DOHH2 (cell line): ENCODE results near the gene REC8.
A peak's percentile ranks its signal among the peaks of the same experiment; 100 is the strongest.

Experiments
- H3F3A ChIP-seq: fragments of 200-600 bp; sonication (generic), shearing (Covaris generic); 2 replicates; pipeline ENCODE4 v1.6.0; 2016; ENCODE audit warnings: antibody characterized with exemption, mild to moderate bottlenecking; ENCODE audit not compliant: control insufficient read depth, insufficient read depth
- H3K27ac ChIP-seq: fragments of 200-600 bp; sonication (generic); 2 replicates; pipeline ENCODE4 v1.5.1; 2014; ENCODE audit warnings: low read depth, mild to moderate bottlenecking, low read length, moderate library complexity
- H3K27me3 ChIP-seq: fragments of 200-600 bp; sonication (generic); 2 replicates; pipeline ENCODE4 v1.6.1; 2014; ENCODE audit warnings: mild to moderate bottlenecking, low read length, mixed read lengths; ENCODE audit not compliant: control insufficient read depth
- H3K36me3 ChIP-seq: fragments of 200-600 bp; sonication (generic); 2 replicates; pipeline ENCODE4 v1.6.1; 2014; ENCODE audit warnings: mild to moderate bottlenecking, low read length, moderate library complexity, mixed read lengths; ENCODE audit not compliant: control insufficient read depth
- H3K4me1 ChIP-seq: fragments of 200-600 bp; sonication (generic); 2 replicates; pipeline ENCODE4 v1.6.1; 2014; ENCODE audit warnings: mild to moderate bottlenecking, low read length, mixed read lengths; ENCODE audit not compliant: control insufficient read depth
- H3K4me2 ChIP-seq: fragments of 200-600 bp; sonication (generic); 2 replicates; pipeline ENCODE4 v1.6.0; 2014; ENCODE audit warnings: mild to moderate bottlenecking, low read length, moderate library complexity
- H3K4me3 ChIP-seq: fragments of 200-600 bp; sonication (generic); 2 replicates; pipeline ENCODE4 v1.5.1; 2014; ENCODE audit warnings: mild to moderate bottlenecking, low read length, mixed read lengths
- H3K79me2 ChIP-seq: fragments of 200-600 bp; sonication (generic); 2 replicates; pipeline ENCODE4 v1.6.1; 2014; ENCODE audit warnings: mild to moderate bottlenecking, low read length, mixed read lengths; ENCODE audit not compliant: control insufficient read depth
- H3K9me2 ChIP-seq: fragments of 200-600 bp; sonication (generic); replicated peaks from 2 replicates; pipeline ENCODE4 v1.6.1; 2014; ENCODE audit warnings: mild to moderate bottlenecking, low read length, mixed read lengths; ENCODE audit not compliant: control insufficient read depth
- H3K9me3 ChIP-seq: fragments of 200-600 bp; sonication (generic); 2 replicates; pipeline ENCODE4 v1.6.1; 2014; ENCODE audit warnings: antibody characterized with exemption, low read length, mixed read lengths; ENCODE audit not compliant: control insufficient read depth, insufficient read depth
- H4K20me1 ChIP-seq: fragments of 200-600 bp; sonication (generic); 2 replicates; pipeline ENCODE4 v1.6.0; 2014; ENCODE audit warnings: low read depth, mild to moderate bottlenecking, antibody characterized with exemption, low read length, moderate library complexity; ENCODE audit not compliant: control insufficient read depth, insufficient read depth
- CTCF ChIP-seq: fragments of 200-600 bp; sonication (generic); IDR thresholded peaks from one replicate; pipeline ENCODE4 v1.5.1; 2014; ENCODE audit warnings: antibody characterized with exemption, mild to moderate bottlenecking, low read depth, low read length; ENCODE audit not compliant: poor library complexity, severe bottlenecking
- EZH2phosphoT487 ChIP-seq: fragments of 200-600 bp; sonication (generic); IDR thresholded peaks from 2 replicates; pipeline ENCODE4 v1.6.1; 2017; ENCODE audit warnings: borderline replicate concordance, mild to moderate bottlenecking, antibody characterized with exemption, low read length, moderate library complexity, mixed read lengths

Gene REC8

GRCh38 chr14:24160850-24161804 lies 10.8 kb upstream of the REC8 start, which contains the start of gene IRF9:
Gene IRF9, plus strand, starts transcription at chr14:24161265. Its CDS starts 880 bp downstream, at chr14:24162145.
- Histone ChIP-seq H3K9me3 (no peaks in the 10 kb centered on the region), H3K4me2 (peak within 1 kb of the TSS; percentile 86), H3K27me3 (no peaks in the 10 kb centered on the region), H3K27ac (peak within 1 kb of the TSS; percentile 65), H3K79me2 (peaks cover 7% of the 10 kb centered on the region), H3K4me3 (peak within 1 kb of the TSS; percentile 74), H3K9me2 (no peaks in the 10 kb centered on the region), H3K36me3 (peaks cover 62% of the 10 kb centered on the region), H4K20me1 (no peaks in the 10 kb centered on the region), H3K4me1 (peaks cover 17% of the 10 kb centered on the region), H3F3A (no peaks in the 10 kb centered on the region)
- no peak for TF ChIP-seq EZH2phosphoT487
- TF ChIP-seq CTCF, result peak; percentile 97

- no peaks in the 10 kb centered on the region for H3K9me2 ChIP-seq
- peaks cover 17% of the 10 kb centered on the region for H3K4me1 ChIP-seq
- H3K27ac ChIP-seq, result peak overlapping the region; percentile 65; the same call in 1 of the 2 replicates
- H3K27me3 ChIP-seq, result no peaks in the 10 kb centered on the region
- peak overlapping the region; percentile 74 for H3K4me3 ChIP-seq
- no peaks in the 10 kb centered on the region for H3F3A ChIP-seq
- H3K79me2 ChIP-seq, result peaks cover 7% of the 10 kb centered on the region
- H3K36me3 ChIP-seq, result peaks cover 60% of the 10 kb centered on the region
- TF ChIP-seq CTCF, result no peak
- no peak for TF ChIP-seq EZH2phosphoT487
- no peaks in the 10 kb centered on the region for H3K9me3 ChIP-seq
- H4K20me1 ChIP-seq, result no peaks in the 10 kb centered on the region
- H3K4me2 ChIP-seq, result peak overlapping the region; percentile 86
Observed at GRCh38 chr14:24162093-24162492, 9.8 kb upstream of the REC8 start.

- Histone ChIP-seq H4K20me1 (no peaks in the 10 kb centered on the region), H3K4me3 (no peak overlapping the region), H3K9me3 (no peaks in the 10 kb centered on the region), H3K4me2 (no peak overlapping the region), H3F3A (0 out of 2 replicates have a peak, but pooled peaks cover 3% of the 10 kb centered on the region), H3K27me3 (no peaks in the 10 kb centered on the region), H3K4me1 (peaks cover 17% of the 10 kb centered on the region), H3K27ac (no peak overlapping the region), H3K79me2 (peaks cover 7% of the 10 kb centered on the region), H3K36me3 (peaks cover 45% of the 10 kb centered on the region), H3K9me2 (no peaks in the 10 kb centered on the region)
- TF ChIP-seq CTCF (no peak), EZH2phosphoT487 (no peak)
Observed at GRCh38 chr14:24164518-24164991, 7.3 kb upstream of the REC8 start.
